ENCODE measurements around the gene BCORL1.

DNA sequence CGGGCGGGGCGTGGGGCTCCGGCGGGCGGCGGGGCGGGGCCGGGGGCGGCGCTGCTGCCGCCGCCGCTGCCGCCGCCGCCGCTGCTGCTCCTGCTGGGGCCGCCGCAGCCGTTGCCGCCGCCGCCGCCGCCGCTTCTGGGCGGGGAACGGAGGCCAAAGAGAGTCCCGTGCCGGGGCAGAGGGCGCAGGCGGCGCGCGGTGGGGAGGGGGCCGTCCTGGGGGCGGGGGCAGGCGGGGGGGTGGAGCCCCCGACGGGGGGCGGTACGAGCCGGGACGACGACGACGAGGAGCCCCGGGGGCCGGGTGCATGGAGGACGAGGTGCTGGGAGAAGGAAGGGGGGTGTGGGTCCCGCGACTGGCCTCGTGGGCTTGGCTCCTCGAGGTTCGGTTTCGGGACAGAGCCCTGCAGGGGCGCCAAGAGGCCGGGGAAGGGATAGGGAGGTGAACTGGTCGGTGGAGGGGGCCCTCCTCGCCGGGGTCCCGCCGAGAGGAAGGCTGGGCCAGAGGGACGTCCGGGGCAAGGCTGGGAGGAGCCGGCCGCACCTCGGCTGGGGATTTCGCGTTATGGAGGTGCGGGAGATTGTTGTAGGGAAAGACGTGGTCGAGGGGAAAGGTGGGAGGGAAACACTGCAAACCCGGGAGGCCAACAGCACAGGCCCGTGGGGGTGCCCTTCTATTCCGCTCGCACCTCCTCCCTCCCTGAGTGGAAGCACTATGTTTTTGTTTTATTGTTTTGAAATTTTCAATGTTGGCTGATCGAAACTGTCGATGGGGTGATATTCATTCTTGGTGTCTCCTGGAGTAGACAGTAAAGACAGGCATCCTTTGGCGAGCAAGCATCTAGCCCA, 1.9 kb downstream of the BCORL1 start:
- TF ChIP-seq CTCF (IDR thresholded peaks at IDR 0.05; ENCODE audit: low read depth, low read length) (no peak), POLR2A (IDR thresholded peaks at IDR 0.05; ENCODE audit: extremely low read depth, insufficient read length) (no peak)

Data from NB4 (cell line).